ENCODE results near the gene ADH4.

GRCh38 chr4:99151995-99152394 lies 7.9 kb upstream of the ADH4 start:
- no peak for TF ChIP-seq CTCF (IDR thresholded peaks at IDR 0.05; ENCODE audit: low read length)
- TF ChIP-seq EZH2 (IDR thresholded peaks at IDR 0.05; ENCODE audit: borderline replicate concordance, low read length): no peak
